HCT116 (cell line): ENCODE measurements around the gene OR10Z1. TPM values are rescaled to one million over a fixed set of nuclear protein-coding genes. Genes with fewer than 3 reads are reported as not detected.

Experiments used
- CTCF ChIP-seq, 3 experiments: fragments of 200-600 bp in 1 of 3; sonication (generic) in 1 of 3; IDR thresholded peaks in 2 of 3; conservative IDR thresholded peaks in 1 of 3; 2 replicates each; pipeline ENCODE4 v1.5.1; 2012 to 2017; ENCODE audit warnings: low read depth in 2 of 3, low read length in 2 of 3, antibody characterized with exemption in 1 of 3, borderline replicate concordance in 1 of 3, control low read depth in 1 of 3, mild to moderate bottlenecking in 1 of 3, mixed read lengths in 1 of 3, mixed run types in 1 of 3, moderate library complexity in 1 of 3; ENCODE audit not compliant: insufficient read depth in 1 of 3
- FOSL1 ChIP-seq: IDR thresholded peaks from 2 replicates; pipeline ENCODE4 v1.6.1; 2012; ENCODE audit warnings: low read depth
- YY1 ChIP-seq: IDR thresholded peaks from 2 replicates; pipeline ENCODE4 v1.6.1; 2011; ENCODE audit warnings: low read length, low read depth, moderate library complexity, mild to moderate bottlenecking; ENCODE audit not compliant: insufficient replicate concordance; ENCODE audit errors: extremely low read depth
- total RNA-seq: library from RNA; stranded (reverse); gene quantifications from one replicate; pipeline ENCODE4 v1.2.1, GENCODE V29; 2021; ENCODE audit not compliant: unreplicated experiment

Gene OR10Z1
- total RNA-seq, 1 experiment from 2014 or later = not detected

- no peak for TF ChIP-seq CTCF (IDR thresholded peaks at IDR 0.05 in 2 of 3, conservative IDR thresholded peaks at IDR 0.05 in 1 of 3; ENCODE audit: borderline replicate concordance in 1 of 3, insufficient read depth in 1 of 3, low read depth in 2 of 3, low read length in 2 of 3)
- no peak for TF ChIP-seq YY1
- no peak for TF ChIP-seq FOSL1
Observed at GRCh38 chr1:158654571-158654970, 49.5 kb downstream of the OR10Z1 start (continued).

Other genes starting within 250 kb of the OR10Z1 start
- gene OR10T2, start 205.8 kb upstream of the OR10Z1 start, total RNA-seq = not detected
- gene OR10K2, start 179.0 kb upstream of the OR10Z1 start, total RNA-seq = not detected
- gene OR10K1, start 143.4 kb upstream of the OR10Z1 start, total RNA-seq = not detected
- not detected for gene OR10R2, start 133.0 kb upstream of the OR10Z1 start, total RNA-seq
- gene OR6Y1, start 50.9 kb upstream of the OR10Z1 start, total RNA-seq = not detected
- not detected for gene OR6P1, start 34.7 kb upstream of the OR10Z1 start, total RNA-seq
- not detected for gene OR10X1, start 25.4 kb upstream of the OR10Z1 start, total RNA-seq
- not detected for gene SPTA1, start 81.4 kb downstream of the OR10Z1 start, total RNA-seq
- gene OR6K2, start 95.4 kb downstream of the OR10Z1 start, total RNA-seq = not detected
- gene OR6K3, start 115.5 kb downstream of the OR10Z1 start, total RNA-seq = not detected
- not detected for gene OR6K6, start 149.5 kb downstream of the OR10Z1 start, total RNA-seq
- gene OR6N1, start 166.9 kb downstream of the OR10Z1 start, total RNA-seq = not detected
- gene OR6N2, start 175.9 kb downstream of the OR10Z1 start, total RNA-seq = not detected
- not detected for gene MNDA, start 226.1 kb downstream of the OR10Z1 start, total RNA-seq